MM.1S (cell line): ENCODE measurements around the gene DEDD.

Experiments used
- DNase-seq: peaks from one replicate; pipeline ENCODE4 v3.0.0-alpha.2; 2015
- H2AFZ ChIP-seq: fragments of 300-600 bp; sonication (generic); 2 replicates; pipeline ENCODE4 v1.6.0; 2016; ENCODE audit warnings: antibody characterized with exemption, low read length
- H3F3A ChIP-seq: fragments of 300-600 bp; sonication (generic); 2 replicates; pipeline ENCODE4 v1.6.1; 2016; ENCODE audit warnings: mild to moderate bottlenecking, antibody characterized with exemption, low read length, moderate library complexity, mixed read lengths; ENCODE audit not compliant: insufficient read depth
- H3K27ac ChIP-seq: fragments of 300-600 bp; sonication (generic); 2 replicates; pipeline ENCODE4 v1.5.1; 2016; ENCODE audit warnings: mild to moderate bottlenecking, low read length
- H3K27me3 ChIP-seq: fragments of 300-600 bp; sonication (generic); replicated peaks from 2 replicates; pipeline ENCODE4 v1.6.0; 2016; ENCODE audit warnings: low read length; ENCODE audit not compliant: insufficient read depth
- H3K36me3 ChIP-seq: fragments of 300-600 bp; sonication (generic); replicated peaks from 2 replicates; pipeline ENCODE4 v1.6.1; 2016; ENCODE audit warnings: mild to moderate bottlenecking, low read length, mixed read lengths; ENCODE audit not compliant: insufficient read depth
- H3K4me1 ChIP-seq: fragments of 300-600 bp; sonication (generic); 2 replicates; pipeline ENCODE4 v1.6.1; 2016; ENCODE audit warnings: low read length, mixed read lengths
- H3K4me2 ChIP-seq: fragments of 300-600 bp; sonication (generic); 2 replicates; pipeline ENCODE4 v1.6.0; 2016; ENCODE audit warnings: low read depth, low read length
- H3K4me3 ChIP-seq: fragments of 300-600 bp; sonication (generic); 2 replicates; pipeline ENCODE4 v1.5.1; 2016; ENCODE audit warnings: low read length, mixed read lengths
- H3K79me2 ChIP-seq: fragments of 300-600 bp; sonication (generic); 2 replicates; pipeline ENCODE4 v1.6.1; 2016; ENCODE audit warnings: mixed run types, low read length, mixed read lengths
- H3K9ac ChIP-seq: fragments of 300-600 bp; sonication (generic); 2 replicates; pipeline ENCODE4 v1.6.1; 2016; ENCODE audit warnings: low read length, mixed read lengths
- H3K9me2 ChIP-seq: fragments of 300-600 bp; sonication (generic); replicated peaks from 2 replicates; pipeline ENCODE4 v1.6.1; 2016; ENCODE audit warnings: mild to moderate bottlenecking, low read length, mixed read lengths; ENCODE audit not compliant: insufficient read depth
- H3K9me3 ChIP-seq: fragments of 300-600 bp; sonication (generic); replicated peaks from 2 replicates; pipeline ENCODE4 v1.6.1; 2016; ENCODE audit warnings: mild to moderate bottlenecking, low read length, mixed read lengths; ENCODE audit not compliant: insufficient read depth
- H4K20me1 ChIP-seq: fragments of 300-600 bp; sonication (generic); 2 replicates; pipeline ENCODE4 v1.6.1; 2016; ENCODE audit warnings: mild to moderate bottlenecking, low read length, moderate library complexity, mixed read lengths; ENCODE audit not compliant: insufficient read depth
- CTCF ChIP-seq: fragments of 300-600 bp; sonication (generic); IDR thresholded peaks from 2 replicates; pipeline ENCODE4 v1.5.1; 2016; ENCODE audit warnings: antibody characterized with exemption, low read length, mixed read lengths
- EZH2 ChIP-seq: fragments of 300-600 bp; sonication (generic); optimal IDR thresholded peaks from 2 replicates; pipeline ENCODE3; 2017; ENCODE audit warnings: low read depth, mild to moderate bottlenecking, antibody characterized with exemption, low read length, mixed read lengths
- EZH2phosphoT487 ChIP-seq: fragments of 300-600 bp; sonication (generic); IDR thresholded peaks from 2 replicates; pipeline ENCODE4 v1.6.1; 2018; ENCODE audit warnings: antibody characterized with exemption, low read length

The DEDD gene

GRCh38 chr1:161173711-161174110, 41.2 kb upstream of the DEDD start:
- no peak overlapping the region for H3K4me3 ChIP-seq
- H3K27me3 ChIP-seq = no peaks in the 10 kb centered on the region
- no peak overlapping the region for H2AFZ ChIP-seq
- H4K20me1 ChIP-seq = 0 out of 2 replicates have a peak, but pooled peaks cover 6% of the 10 kb centered on the region
- no peak overlapping the region for H3K9ac ChIP-seq
- peak overlapping the region; percentile 4; the same call in 1 of the 2 replicates for H3K27ac ChIP-seq
- peaks cover 53% of the 10 kb centered on the region for H3F3A ChIP-seq
- H3K79me2 ChIP-seq = peaks cover 62% of the 10 kb centered on the region
- peaks cover 39% of the 10 kb centered on the region for H3K4me1 ChIP-seq
- peak overlapping the region; percentile 11; the same call in 1 of the 2 replicates for H3K4me2 ChIP-seq
- H3K9me2 ChIP-seq = no peaks in the 10 kb centered on the region
- H3K36me3 ChIP-seq = peaks cover 43% of the 10 kb centered on the region
- no peak for DNase-seq
- TF ChIP-seq EZH2phosphoT487 (no peak), CTCF (no peak), EZH2 (no peak)
- H3K9me3 ChIP-seq = no peaks in the 10 kb centered on the region

DNA sequence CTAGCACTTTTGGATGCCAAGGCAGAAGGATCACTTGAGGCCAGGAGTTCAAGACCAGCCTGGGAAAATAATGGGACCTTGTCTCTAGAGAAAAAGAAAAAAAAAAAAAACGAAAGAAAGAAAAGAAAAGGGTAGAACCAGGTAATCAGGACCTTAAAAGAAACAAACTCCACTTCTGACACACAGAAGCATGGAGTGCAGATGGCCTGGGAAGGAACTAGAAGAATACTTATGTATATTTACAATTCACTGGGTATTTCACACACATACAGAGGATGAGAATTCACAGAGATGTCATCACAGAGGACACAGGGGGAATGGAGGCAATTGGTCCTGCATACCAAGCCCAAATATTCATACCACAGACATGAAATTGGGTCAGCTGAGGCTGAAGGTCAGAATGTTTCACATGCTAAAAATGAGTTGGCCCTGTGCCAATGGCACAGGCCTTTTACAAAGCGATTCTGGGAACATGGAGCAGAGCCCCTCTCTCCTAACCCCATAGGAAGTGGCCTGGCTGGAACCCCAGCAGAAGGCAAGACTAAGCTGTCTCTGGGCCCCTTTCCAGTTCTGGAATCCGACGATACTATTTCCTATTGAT, 40.4 kb upstream of the DEDD start:
- no peaks in the 10 kb centered on the region for H3K9me2 ChIP-seq
- no peaks in the 10 kb centered on the region for H3K9me3 ChIP-seq
- peak overlapping the region; percentile 4; the same call in 1 of the 2 replicates for H3K27ac ChIP-seq
- peaks cover 43% of the 10 kb centered on the region for H3K36me3 ChIP-seq
- H3F3A ChIP-seq = peaks cover 50% of the 10 kb centered on the region
- no peak overlapping the region for H3K4me3 ChIP-seq
- no peak for DNase-seq
- peak overlapping the region; percentile 11; the same call in 1 of the 2 replicates for H3K4me2 ChIP-seq
- no peak overlapping the region; the same call in 1 of the 2 replicates for H3K9ac ChIP-seq
- no peaks in the 10 kb centered on the region for H3K27me3 ChIP-seq
- TF ChIP-seq EZH2phosphoT487 (no peak), CTCF (no peak), EZH2 (no peak)
- no peak overlapping the region for H2AFZ ChIP-seq
- peaks cover 62% of the 10 kb centered on the region for H3K79me2 ChIP-seq
- 0 out of 2 replicates have a peak, but pooled peaks cover 6% of the 10 kb centered on the region for H4K20me1 ChIP-seq
- H3K4me1 ChIP-seq = peaks cover 35% of the 10 kb centered on the region

DNA sequence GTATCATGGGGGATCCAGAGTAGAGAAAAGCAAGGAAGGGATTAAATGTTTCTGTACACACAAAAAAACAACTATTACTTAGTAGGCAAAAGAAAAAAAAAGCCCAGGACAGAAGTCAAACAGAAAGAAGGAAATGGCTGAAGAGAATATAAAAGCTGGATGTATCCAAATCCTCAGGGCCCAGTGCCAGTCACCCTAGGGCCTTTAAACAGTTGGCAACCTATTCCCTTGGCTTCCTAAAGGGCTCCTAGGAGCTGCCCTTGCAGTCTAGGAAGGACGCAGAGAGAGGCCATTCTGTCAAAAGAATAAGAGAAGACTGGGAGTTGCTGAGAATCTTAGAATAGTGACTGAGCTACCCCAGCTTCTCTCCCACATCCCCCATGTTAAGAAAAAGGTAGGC, 39.9 kb upstream of the DEDD start:
- no peak overlapping the region for H2AFZ ChIP-seq
- H4K20me1 ChIP-seq = 0 out of 2 replicates have a peak, but pooled peaks cover 6% of the 10 kb centered on the region
- H3K27me3 ChIP-seq = no peaks in the 10 kb centered on the region
- no peak overlapping the region for H3K4me3 ChIP-seq
- peaks cover 47% of the 10 kb centered on the region for H3F3A ChIP-seq
- no peak for DNase-seq
- H3K4me2 ChIP-seq = no peak overlapping the region
- peaks cover 30% of the 10 kb centered on the region for H3K4me1 ChIP-seq
- no peak overlapping the region for H3K27ac ChIP-seq
- no peak overlapping the region for H3K9ac ChIP-seq
- H3K9me2 ChIP-seq = no peaks in the 10 kb centered on the region
- no peaks in the 10 kb centered on the region for H3K9me3 ChIP-seq
- TF ChIP-seq EZH2phosphoT487 = no peak
- no peak for TF ChIP-seq CTCF
- TF ChIP-seq EZH2 = no peak
- H3K79me2 ChIP-seq = peaks cover 61% of the 10 kb centered on the region
- peaks cover 43% of the 10 kb centered on the region for H3K36me3 ChIP-seq
